Measurements from ENCODE around the gene ZHX3.

The ZHX3 gene

DNA sequence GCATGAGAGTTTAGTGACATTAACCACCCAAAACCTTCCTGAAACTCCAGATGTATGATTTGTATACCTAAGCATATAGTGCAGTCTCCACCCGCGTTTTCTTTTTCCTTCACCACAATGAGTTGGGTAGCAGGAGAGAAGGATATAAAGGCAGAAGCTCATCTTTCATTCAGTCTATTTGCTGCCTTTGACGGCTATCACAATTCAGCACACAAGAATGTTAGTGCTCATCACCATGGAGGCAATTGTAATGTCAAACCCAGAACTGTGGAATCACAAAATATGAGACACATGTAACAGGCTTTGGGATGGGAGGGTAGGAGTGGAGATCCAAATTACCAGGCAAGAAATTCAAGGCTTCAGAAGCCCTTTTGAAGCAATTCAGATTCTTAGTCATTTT is 17.6 kb downstream of the ZHX3 start:
- no peaks in the 10 kb centered on the region for H4K20me1 ChIP-seq (ENCODE audit: control insufficient read depth, insufficient read depth, low read depth, low read length)
- no peak overlapping the region for H3K4me3 ChIP-seq (ENCODE audit: low read length)
- no peaks in the 10 kb centered on the region for H3K27me3 ChIP-seq (ENCODE audit: control insufficient read depth, low read length)
- H3K4me2 ChIP-seq (ENCODE audit: low read length), result no peak overlapping the region
- no peaks in the 10 kb centered on the region for H3K36me3 ChIP-seq (ENCODE audit: control insufficient read depth, low read length)
- H3K9me2 ChIP-seq (replicated peaks; ENCODE audit: control insufficient read depth, low read length), result no peaks in the 10 kb centered on the region; the same call in 1 of the 2 replicates
- H3K4me1 ChIP-seq (ENCODE audit: control insufficient read depth, low read length), result peaks cover 23% of the 10 kb centered on the region
- H3K27ac ChIP-seq (ENCODE audit: low read depth, low read length), result no peak overlapping the region
- TF ChIP-seq EZH2phosphoT487 (IDR thresholded peaks at IDR 0.05; ENCODE audit: borderline replicate concordance, low read length), result no peak
- TF ChIP-seq, protein P1, sequence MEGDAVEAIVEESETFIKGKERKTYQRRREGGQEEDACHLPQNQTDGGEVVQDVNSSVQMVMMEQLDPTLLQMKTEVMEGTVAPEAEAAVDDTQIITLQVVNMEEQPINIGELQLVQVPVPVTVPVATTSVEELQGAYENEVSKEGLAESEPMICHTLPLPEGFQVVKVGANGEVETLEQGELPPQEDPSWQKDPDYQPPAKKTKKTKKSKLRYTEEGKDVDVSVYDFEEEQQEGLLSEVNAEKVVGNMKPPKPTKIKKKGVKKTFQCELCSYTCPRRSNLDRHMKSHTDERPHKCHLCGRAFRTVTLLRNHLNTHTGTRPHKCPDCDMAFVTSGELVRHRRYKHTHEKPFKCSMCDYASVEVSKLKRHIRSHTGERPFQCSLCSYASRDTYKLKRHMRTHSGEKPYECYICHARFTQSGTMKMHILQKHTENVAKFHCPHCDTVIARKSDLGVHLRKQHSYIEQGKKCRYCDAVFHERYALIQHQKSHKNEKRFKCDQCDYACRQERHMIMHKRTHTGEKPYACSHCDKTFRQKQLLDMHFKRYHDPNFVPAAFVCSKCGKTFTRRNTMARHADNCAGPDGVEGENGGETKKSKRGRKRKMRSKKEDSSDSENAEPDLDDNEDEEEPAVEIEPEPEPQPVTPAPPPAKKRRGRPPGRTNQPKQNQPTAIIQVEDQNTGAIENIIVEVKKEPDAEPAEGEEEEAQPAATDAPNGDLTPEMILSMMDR (IDR thresholded peaks at IDR 0.05; ENCODE audit: low read depth, low read length, poor library complexity, severe bottlenecking), result no peak
- no peaks in the 10 kb centered on the region for H3F3A ChIP-seq (ENCODE audit: control insufficient read depth, insufficient read depth)
- no peaks in the 10 kb centered on the region for H3K9me3 ChIP-seq (ENCODE audit: control insufficient read depth, insufficient read depth, low read length)
- H3K79me2 ChIP-seq (ENCODE audit: control insufficient read depth, low read length), result peaks cover 39% of the 10 kb centered on the region

DNA sequence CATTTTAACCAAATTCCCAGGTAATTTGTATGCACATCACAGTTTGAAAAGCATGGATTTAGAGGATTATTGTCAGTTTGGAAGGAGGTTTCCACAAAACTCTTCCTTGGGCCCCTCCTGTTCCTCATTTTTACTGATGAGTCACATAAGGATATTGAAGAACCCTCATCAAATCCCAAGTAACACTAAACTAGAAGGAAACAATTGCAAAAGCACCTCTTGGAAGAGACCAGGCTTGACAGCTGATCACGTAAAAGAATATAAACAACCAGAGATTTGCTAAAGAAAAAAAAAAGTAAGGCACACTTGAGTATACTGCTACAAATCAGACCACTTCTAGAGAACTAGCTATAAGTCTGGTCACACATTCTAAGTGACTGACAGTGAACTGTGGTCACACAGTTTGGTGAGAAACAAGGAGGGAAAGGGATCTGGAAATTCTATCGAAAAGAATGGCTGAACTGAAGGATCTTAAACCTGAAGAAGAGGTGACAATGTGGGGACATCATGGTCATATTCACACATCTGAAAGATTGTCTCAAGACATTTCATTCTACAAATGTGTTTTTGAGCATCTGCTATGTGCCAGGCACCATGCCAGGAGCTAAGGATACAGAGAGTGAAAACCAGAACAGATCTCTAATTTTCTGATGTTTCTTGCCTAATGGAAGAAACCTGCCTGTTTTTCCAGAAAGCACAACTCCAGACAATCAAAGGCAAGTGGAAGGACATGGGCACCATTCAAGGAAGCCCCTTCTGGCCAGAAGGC is 24.1 kb downstream of the ZHX3 start:
- Histone ChIP-seq H3K9me3 (ENCODE audit: control insufficient read depth, insufficient read depth, low read length) (no peaks in the 10 kb centered on the region), H3K27me3 (ENCODE audit: control insufficient read depth, low read length) (no peaks in the 10 kb centered on the region), H3K4me3 (ENCODE audit: low read length) (no peak overlapping the region), H4K20me1 (ENCODE audit: control insufficient read depth, insufficient read depth, low read depth, low read length) (no peaks in the 10 kb centered on the region), H3F3A (ENCODE audit: control insufficient read depth, insufficient read depth) (no peaks in the 10 kb centered on the region), H3K9me2 (replicated peaks; ENCODE audit: control insufficient read depth, low read length) (no peaks in the 10 kb centered on the region; the same call in 1 of the 2 replicates), H3K36me3 (ENCODE audit: control insufficient read depth, low read length) (no peaks in the 10 kb centered on the region), H3K27ac (ENCODE audit: low read depth, low read length) (no peak overlapping the region), H3K4me1 (ENCODE audit: control insufficient read depth, low read length) (no peaks in the 10 kb centered on the region), H3K79me2 (ENCODE audit: control insufficient read depth, low read length) (peaks cover 9% of the 10 kb centered on the region), H3K4me2 (ENCODE audit: low read length) (no peak overlapping the region)
- no peak for TF ChIP-seq EZH2phosphoT487 (IDR thresholded peaks at IDR 0.05; ENCODE audit: borderline replicate concordance, low read length)
- TF ChIP-seq, protein P1 (IDR thresholded peaks at IDR 0.05; ENCODE audit: low read depth, low read length, poor library complexity, severe bottlenecking), result no peak

DNA sequence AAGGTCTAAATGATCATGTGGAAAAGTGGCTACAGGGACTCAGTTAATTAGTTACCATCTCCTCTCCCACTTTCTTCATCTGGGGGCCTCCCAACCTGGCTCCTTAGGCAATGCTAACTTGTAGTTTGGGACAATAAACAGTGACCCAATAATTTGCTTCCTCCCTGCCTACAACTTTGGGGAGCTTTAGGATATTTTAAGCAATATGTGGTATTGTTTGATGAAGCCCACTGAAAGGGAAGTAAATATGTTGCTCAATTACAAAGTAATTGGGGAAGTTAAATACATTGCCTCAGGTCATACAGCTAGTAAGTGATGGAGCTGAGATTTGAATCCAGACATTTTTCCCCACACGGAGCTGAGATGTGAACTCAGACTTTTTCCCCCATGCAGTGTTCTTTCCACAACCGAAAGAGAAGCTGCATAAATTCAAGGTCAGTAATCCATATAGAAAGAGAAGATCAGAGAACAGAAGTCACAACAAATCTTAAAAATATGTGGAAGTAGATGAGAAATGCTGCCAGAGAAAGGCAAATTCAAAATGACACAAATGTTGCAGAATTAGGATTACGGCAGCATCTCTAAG is 26.6 kb downstream of the ZHX3 start:
- TF ChIP-seq EZH2phosphoT487 (IDR thresholded peaks at IDR 0.05; ENCODE audit: borderline replicate concordance, low read length), result no peak
- TF ChIP-seq, protein P1 (IDR thresholded peaks at IDR 0.05; ENCODE audit: low read depth, low read length, poor library complexity, severe bottlenecking), result no peak
- Histone ChIP-seq H3K79me2 (ENCODE audit: control insufficient read depth, low read length) (peaks cover 3% of the 10 kb centered on the region), H3K27me3 (ENCODE audit: control insufficient read depth, low read length) (no peaks in the 10 kb centered on the region), H3K4me3 (ENCODE audit: low read length) (no peak overlapping the region), H3K27ac (ENCODE audit: low read depth, low read length) (no peak overlapping the region), H3K9me3 (ENCODE audit: control insufficient read depth, insufficient read depth, low read length) (peaks cover 13% of the 10 kb centered on the region; the same call in 1 of the 2 replicates), H3K36me3 (ENCODE audit: control insufficient read depth, low read length) (no peaks in the 10 kb centered on the region), H4K20me1 (ENCODE audit: control insufficient read depth, insufficient read depth, low read depth, low read length) (no peaks in the 10 kb centered on the region), H3K9me2 (replicated peaks; ENCODE audit: control insufficient read depth, low read length) (no peaks in the 10 kb centered on the region), H3K4me2 (ENCODE audit: low read length) (no peak overlapping the region), H3K4me1 (ENCODE audit: control insufficient read depth, low read length) (no peaks in the 10 kb centered on the region), H3F3A (ENCODE audit: control insufficient read depth, insufficient read depth) (no peaks in the 10 kb centered on the region)

Data from DOHH2 (cell line).